ENCODE results near the gene CRABP1.

Gene CRABP1

GRCh38 chr15:78347586-78348543 is 7.7 kb downstream of the CRABP1 start:
- DNase-seq (ENCODE audit: low read depth) = no peak

GRCh38 chr15:78350058-78350457 is 9.9 kb downstream of the CRABP1 start:
- DNase-seq (ENCODE audit: low read depth) = no peak

DNA sequence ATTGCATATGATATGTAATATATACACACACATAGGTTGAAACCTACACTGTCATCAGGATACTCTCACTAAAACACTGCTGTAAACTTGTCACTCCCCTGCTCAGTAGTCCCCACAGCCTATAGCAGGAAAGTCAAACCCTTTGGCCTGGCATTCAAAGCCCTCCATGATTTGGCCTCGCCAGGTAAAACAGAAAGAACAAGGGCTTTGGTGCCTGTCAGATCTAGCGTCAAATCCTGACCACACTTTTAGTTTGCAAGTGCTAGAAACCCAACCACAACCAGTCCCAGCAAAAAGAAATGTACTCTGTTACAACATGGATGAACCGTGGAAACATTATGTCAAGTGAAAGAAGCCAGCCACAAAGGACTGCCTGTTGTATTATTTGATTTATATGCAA is 11.4 kb downstream of the CRABP1 start:
- no peak for DNase-seq (ENCODE audit: low read depth)

DNA sequence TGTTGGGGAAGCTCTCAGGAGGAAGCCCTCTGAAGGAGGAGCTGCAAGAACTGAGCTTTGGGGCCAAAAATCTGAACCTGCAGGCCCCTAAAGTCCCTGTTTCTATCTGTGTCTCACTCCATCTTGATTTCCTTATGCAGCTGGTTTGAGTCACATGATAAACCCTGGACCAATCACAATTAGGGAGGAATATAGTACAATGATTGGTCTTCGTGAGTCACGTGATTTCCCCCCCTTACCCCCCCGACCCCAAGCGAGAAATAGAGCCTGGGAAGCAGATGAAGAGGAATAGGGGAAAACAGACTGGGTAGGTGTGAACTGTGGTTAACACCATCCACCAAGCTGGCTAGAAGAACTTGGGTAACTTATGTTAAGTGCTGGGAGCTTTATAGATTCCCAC is 12.9 kb downstream of the CRABP1 start:
- no peak for DNase-seq (ENCODE audit: low read depth)

GRCh38 chr15:78355177-78355576 is 15.0 kb downstream of the CRABP1 start:
- DNase-seq (ENCODE audit: low read depth) = no peak

DNA sequence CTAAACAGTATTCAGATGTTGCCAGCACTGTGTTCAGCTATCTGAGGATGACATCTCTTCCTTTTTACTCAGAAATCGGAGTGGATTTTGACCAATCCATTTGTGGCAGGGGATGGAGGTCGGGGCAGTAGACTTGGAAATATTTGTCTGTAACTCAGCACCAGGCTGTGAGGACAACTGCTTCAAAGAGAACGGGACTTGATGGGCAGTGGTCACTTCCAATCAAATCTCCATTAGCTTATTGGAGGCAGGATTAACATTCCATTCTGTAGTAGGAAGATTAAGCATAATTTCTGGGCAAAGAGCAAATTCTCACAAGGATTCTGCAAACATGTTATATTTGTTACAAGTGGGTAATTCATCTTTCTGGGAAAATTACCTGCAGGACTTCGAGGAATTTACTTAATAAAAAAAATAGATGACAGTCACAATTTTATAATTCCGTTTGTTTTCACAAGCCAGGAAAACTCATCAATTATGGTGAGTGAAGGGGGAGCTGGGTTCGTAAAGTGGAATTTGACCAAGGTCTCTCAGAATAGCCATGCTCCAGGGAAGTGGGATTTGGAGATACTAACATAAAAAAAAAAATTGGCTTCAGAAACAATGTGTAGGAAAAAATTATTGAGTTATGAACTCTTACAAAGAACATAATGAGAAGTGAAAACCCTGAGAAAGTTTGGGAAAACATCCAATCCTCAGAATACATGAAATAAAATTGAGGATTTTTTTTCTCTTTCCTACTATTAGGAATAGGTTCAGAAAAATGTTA is 18.1 kb downstream of the CRABP1 start:
- no peak for DNase-seq (ENCODE audit: low read depth)

GRCh38 chr15:78359041-78359808 is 19.1 kb downstream of the CRABP1 start:
- DNase-seq (ENCODE audit: low read depth) = no peak

- DNase-seq (ENCODE audit: low read depth) = peak; percentile 94
Observed at GRCh38 chr15:78360367-78360801, 20.2 kb downstream of the CRABP1 start.

- no peak for DNase-seq (ENCODE audit: low read depth)
Observed at GRCh38 chr15:78360958-78361718, 21.0 kb downstream of the CRABP1 start.

DNA sequence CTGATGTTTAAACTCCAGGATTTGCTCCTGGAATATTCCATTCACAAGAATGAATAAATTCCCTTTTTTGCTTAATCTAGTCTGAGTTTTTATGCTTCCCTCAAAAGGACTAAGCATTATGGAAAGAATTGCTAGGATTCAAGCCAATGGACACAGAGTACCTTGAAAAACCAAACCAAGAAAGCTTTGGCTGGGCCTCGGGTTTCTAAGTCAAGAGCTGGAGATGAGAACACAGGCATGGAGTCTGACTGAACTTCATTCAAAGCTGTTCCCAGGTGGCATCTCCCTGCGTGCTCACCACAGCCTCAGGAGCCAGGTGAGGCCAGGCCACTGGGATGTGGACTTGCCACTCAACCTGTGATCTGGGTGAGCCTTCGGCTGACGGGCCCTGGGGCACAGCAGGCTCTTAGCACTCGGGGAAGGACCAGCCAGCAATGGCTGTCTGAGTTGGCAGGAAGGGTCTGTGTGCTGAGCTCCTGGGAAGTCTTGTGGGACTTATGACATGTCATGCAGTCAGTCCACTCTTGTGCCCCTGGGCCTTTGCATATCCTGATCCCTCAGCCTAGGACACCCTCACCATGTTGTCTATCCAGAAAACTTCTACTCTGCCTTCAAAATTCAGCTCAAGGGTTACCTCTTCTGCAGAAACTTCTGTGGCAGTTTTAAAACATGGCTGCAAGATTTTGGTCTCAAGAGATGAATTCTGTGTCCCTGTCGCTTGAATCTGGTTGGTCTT is 21.8 kb downstream of the CRABP1 start:
- DNase-seq (ENCODE audit: low read depth) = no peak

DNA sequence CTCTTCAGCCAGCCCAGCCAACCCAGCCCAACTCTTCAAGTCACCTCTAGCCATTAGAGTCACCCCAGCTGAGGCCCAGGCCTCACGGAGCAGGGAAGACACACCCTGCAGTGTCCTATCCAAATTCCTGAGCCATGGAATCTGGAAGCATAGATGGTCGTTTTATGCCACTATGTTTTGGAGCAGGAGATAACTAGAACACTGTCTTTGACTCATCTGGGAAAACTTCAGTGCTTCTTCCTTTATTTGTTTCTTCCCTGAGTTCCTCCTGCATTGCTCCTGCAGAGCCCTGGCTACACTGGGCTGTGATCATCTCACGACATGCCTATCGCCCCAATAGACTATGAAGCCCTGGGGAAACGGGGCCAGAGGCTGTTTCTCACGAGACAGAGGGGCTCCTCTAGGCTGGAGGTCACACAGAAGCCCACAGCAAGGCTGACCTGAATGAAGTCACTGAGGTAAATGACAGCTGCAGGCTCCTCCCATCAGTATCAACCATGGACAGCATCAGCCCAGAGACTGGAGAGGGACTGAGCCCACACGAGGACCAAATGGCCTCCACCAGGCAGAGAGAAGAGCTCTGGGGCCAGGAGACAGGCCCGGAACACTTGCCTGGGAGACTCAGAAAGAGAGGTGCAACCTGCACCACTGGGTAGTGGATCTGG is 22.7 kb downstream of the CRABP1 start:
- DNase-seq (ENCODE audit: low read depth) = no peak

DNA sequence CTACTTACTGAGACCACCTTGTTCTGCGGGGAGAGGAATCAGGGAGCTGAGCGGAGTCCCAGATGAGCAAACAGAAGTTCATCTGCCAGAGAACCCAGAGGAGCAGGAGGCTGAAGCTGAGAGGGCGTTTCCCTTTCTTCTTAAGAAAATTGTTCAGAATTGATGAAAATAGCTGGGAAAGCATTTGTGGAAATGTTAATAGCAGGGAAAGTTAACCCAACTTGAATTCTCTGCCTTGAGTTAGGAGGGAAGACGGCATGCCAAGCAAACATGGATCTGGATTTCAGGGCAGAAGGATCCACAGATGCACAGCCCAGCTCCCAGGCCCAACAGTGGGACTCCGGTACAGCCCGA is 23.2 kb downstream of the CRABP1 start:
- no peak for DNase-seq (ENCODE audit: low read depth)

GRCh38 chr15:78364233-78364632 is 24.1 kb downstream of the CRABP1 start:
- DNase-seq (ENCODE audit: low read depth) = peak; percentile 67

GRCh38 chr15:78365917-78366316 is 25.8 kb downstream of the CRABP1 start:
- no peak for DNase-seq (ENCODE audit: low read depth)

- no peak for DNase-seq (ENCODE audit: low read depth)
Observed at GRCh38 chr15:78366342-78366741, 26.2 kb downstream of the CRABP1 start.

DNA sequence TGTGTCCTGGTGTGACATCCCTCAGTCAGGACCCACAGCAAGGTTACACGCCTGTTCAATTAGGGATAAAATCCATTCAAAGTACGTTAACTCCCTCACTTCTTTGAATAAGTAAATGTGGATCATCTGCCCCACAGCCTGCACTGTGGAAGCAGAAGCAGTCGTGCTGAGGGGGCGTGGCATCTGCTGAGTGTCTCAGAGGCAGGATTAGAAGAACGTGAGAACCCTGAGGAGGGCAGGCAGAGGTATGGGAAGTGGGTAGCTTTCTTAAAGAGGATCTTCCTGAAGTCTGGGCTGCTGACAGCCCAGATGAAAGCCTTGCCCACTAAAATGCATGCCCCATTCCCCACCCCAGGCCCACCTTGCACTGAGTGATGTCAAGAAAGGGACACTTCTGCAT is 28.5 kb downstream of the CRABP1 start:
- no peak for DNase-seq (ENCODE audit: low read depth)

DNA sequence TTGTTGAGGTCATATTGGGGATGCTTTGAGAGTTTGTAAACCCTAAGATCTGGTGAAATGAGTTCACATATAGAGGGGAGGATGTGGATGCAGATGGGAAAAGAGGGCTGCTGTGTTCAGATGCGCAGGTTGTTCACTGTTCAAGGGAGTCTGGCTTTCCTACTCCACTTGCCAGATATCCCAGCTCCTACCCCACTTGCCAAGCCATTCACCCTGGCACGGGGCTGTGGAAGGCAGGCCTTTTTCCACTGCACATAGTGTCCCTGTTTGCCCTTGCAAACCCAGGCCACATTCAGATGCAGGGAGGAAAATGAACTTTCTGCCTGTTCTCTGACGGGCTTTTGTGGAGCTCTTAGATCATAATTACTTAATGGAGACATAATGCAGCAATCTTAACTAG is 29.0 kb downstream of the CRABP1 start:
- no peak for DNase-seq (ENCODE audit: low read depth)

GRCh38 chr15:78370013-78370412 is 29.9 kb downstream of the CRABP1 start:
- no peak for DNase-seq (ENCODE audit: low read depth)

- no peak for DNase-seq (ENCODE audit: low read depth)
Observed at GRCh38 chr15:78372880-78373279, 32.7 kb downstream of the CRABP1 start.
